ENCODE measurements around the gene SBNO1.

SBNO1 gene

GRCh38 chr12:123245678-123246077 is 119.0 kb downstream of the SBNO1 start:
- DNase-seq (ENCODE audit: extremely low read depth, low read depth) = no peak
- no peak for TF ChIP-seq CTCF (IDR thresholded peaks at IDR 0.05; ENCODE audit: low read depth, low read length)

- no peak for DNase-seq (ENCODE audit: extremely low read depth, low read depth)
- TF ChIP-seq CTCF (IDR thresholded peaks at IDR 0.05; ENCODE audit: low read depth, low read length) = no peak
Observed at GRCh38 chr12:123243671-123244262, 120.9 kb downstream of the SBNO1 start.

GRCh38 chr12:123242116-123242904 is 122.3 kb downstream of the SBNO1 start:
- no peak for TF ChIP-seq CTCF (IDR thresholded peaks at IDR 0.05; ENCODE audit: low read depth, low read length)
- no peak for DNase-seq (ENCODE audit: extremely low read depth, low read depth)
